K562 (cell line): ENCODE data around the gene DHDH. TPM values are rescaled to one million over a fixed set of nuclear protein-coding genes. Genes with fewer than 3 reads are reported as not detected.
A peak's percentile ranks its signal among the peaks of the same experiment; 100 is the strongest.

ENCODE experiments used
- FUS ChIP-seq: fragments of 200-400 bp; formaldehyde crosslinking; optimal IDR thresholded peaks from 2 replicates; pipeline ENCODE3; 2017; ENCODE audit warnings: low read depth, low read length
- HDAC2 ChIP-seq: fragments of 450-650 bp; IDR thresholded peaks from 2 replicates; pipeline ENCODE4 v1.6.1; 2016; ENCODE audit warnings: mild to moderate bottlenecking
- JUND ChIP-seq, 2 experiments: IDR thresholded peaks; 2 replicates in 1 of 2; 3 replicates in 1 of 2; pipeline ENCODE4 v1.6.1; 2011; ENCODE audit warnings: borderline replicate concordance in 2 of 2, low read depth in 2 of 2, low read length in 2 of 2, improper control_type of control experiment in 1 of 2, missing biosample characterization in 1 of 2, missing genetic modification characterization in 1 of 2, missing genetic modification reagents in 1 of 2
- KHSRP ChIP-seq: fragments of 450-650 bp; IDR thresholded peaks from 2 replicates; pipeline ENCODE4 v1.6.1; 2017
- KLF1 ChIP-seq: fragments of 450-650 bp; IDR thresholded peaks from 2 replicates; pipeline ENCODE4 v1.6.1; 2016; ENCODE audit warnings: missing genetic modification characterization, missing compliant biosample characterization
- NONO ChIP-seq, 2 experiments: fragments of 200-400 bp in 1 of 2; fragments of 450-650 bp in 1 of 2; formaldehyde crosslinking in 1 of 2; IDR thresholded peaks; 2 replicates each; pipeline ENCODE4 v1.6.1; 2017; ENCODE audit warnings: low read depth in 2 of 2, mild to moderate bottlenecking in 2 of 2, moderate library complexity in 2 of 2, low read length in 1 of 2
- PHF20 ChIP-seq: fragments of 450-650 bp; IDR thresholded peaks from 2 replicates; pipeline ENCODE4 v1.6.1; 2018; ENCODE audit not compliant: partially characterized antibody
- PML ChIP-seq: IDR thresholded peaks from 2 replicates; pipeline ENCODE4 v1.6.1; 2012; ENCODE audit warnings: low read length, inconsistent platforms
- POLR2AphosphoS5 ChIP-seq: IDR thresholded peaks from 2 replicates; pipeline ENCODE4 v1.6.1; 2011; ENCODE audit warnings: mild to moderate bottlenecking, low read depth, low read length, moderate library complexity; ENCODE audit not compliant: control insufficient read depth, insufficient read depth
- SOX6 ChIP-seq: fragments of 450-650 bp; IDR thresholded peaks from 2 replicates; pipeline ENCODE4 v1.6.1; 2014; ENCODE audit warnings: mild to moderate bottlenecking
- STAT5A ChIP-seq: IDR thresholded peaks from 2 replicates; pipeline ENCODE4 v1.6.1; 2012; ENCODE audit warnings: low read length, inconsistent platforms, borderline replicate concordance
- ZNF699 ChIP-seq: fragments of 250-450 bp; sonication (Bioruptor Pico); IDR thresholded peaks from 2 replicates; pipeline ENCODE4 v1.8.0; 2021; ENCODE audit warnings: mild to moderate bottlenecking, moderate library complexity; ENCODE audit not compliant: insufficient replicate concordance
- polyA plus RNA-seq, 8 experiments: library from polyadenylated mRNA; depleted of rRNA in 4 of 8; stranded (reverse) in 5 of 8; unstranded in 3 of 8; fragments of >200 nt; fragmentation: Nextera tagmentation in 2 of 8; fragmentation: Illumina TruSeq in 1 of 8; extraction: Ambion mirVana in 2 of 8; extraction: Trizol in 1 of 8; gene quantifications; 2 replicates each; pipeline versions ENCODE4 v1.2.1 to v1.2.3, GENCODE V29; 2011 to 2014; ENCODE audit warnings: inconsistent platforms in 1 of 8, missing spikeins in 1 of 8
- total RNA-seq, 7 experiments: library from RNA; depleted of rRNA in 6 of 7; stranded (reverse); fragments of >200 nt in 6 of 7; fragmentation: Illumina TruSeq in 2 of 7; extraction: Trizol in 2 of 7; gene quantifications; 2 replicates each; pipeline versions ENCODE4 v1.2.1 to v1.2.3, GENCODE V29; 2011 to 2021; ENCODE audit warnings: low replicate concordance in 1 of 7
- TF ChIP-seq, protein P1 (sequence below), 3 experiments: fragments of 200-800 bp in 1 of 3; fragments of 250-450 bp in 1 of 3; fragments of 450-650 bp in 1 of 3; sonication (Bioruptor Pico) in 1 of 3; sonication (Bioruptor generic) in 1 of 3; formaldehyde crosslinking in 1 of 3; IDR thresholded peaks; 2 replicates each; pipeline versions ENCODE4 v1.6.1 to v1.8.0; 2016 to 2022; ENCODE audit warnings: mild to moderate bottlenecking in 2 of 3, missing genetic modification characterization in 2 of 3, missing compliant biosample characterization in 1 of 3, moderate library complexity in 1 of 3
- TF ChIP-seq, protein P2 (sequence below): fragments of 450-650 bp; IDR thresholded peaks from 2 replicates; pipeline ENCODE4 v1.7.0; 2016; ENCODE audit warnings: borderline replicate concordance
- TF ChIP-seq, protein P3 (sequence below): fragments of 250-450 bp; sonication (Bioruptor Pico); IDR thresholded peaks from 2 replicates; pipeline ENCODE4 v1.9.0; 2021; ENCODE audit warnings: mild to moderate bottlenecking
- TF ChIP-seq, protein P4 (sequence below): sonication (generic); formaldehyde crosslinking; IDR thresholded peaks from 2 replicates; pipeline ENCODE4 v1.8.0; 2022; ENCODE audit warnings: mild to moderate bottlenecking, missing genetic modification reagents

DHDH gene
- total and polyA plus RNA-seq, 9 of the 15 experiments (the other 6 are each of a cell fraction or from before 2014, with no cell fraction given), result 0.37 to 1.9 (median 0.87) TPM

DNA sequence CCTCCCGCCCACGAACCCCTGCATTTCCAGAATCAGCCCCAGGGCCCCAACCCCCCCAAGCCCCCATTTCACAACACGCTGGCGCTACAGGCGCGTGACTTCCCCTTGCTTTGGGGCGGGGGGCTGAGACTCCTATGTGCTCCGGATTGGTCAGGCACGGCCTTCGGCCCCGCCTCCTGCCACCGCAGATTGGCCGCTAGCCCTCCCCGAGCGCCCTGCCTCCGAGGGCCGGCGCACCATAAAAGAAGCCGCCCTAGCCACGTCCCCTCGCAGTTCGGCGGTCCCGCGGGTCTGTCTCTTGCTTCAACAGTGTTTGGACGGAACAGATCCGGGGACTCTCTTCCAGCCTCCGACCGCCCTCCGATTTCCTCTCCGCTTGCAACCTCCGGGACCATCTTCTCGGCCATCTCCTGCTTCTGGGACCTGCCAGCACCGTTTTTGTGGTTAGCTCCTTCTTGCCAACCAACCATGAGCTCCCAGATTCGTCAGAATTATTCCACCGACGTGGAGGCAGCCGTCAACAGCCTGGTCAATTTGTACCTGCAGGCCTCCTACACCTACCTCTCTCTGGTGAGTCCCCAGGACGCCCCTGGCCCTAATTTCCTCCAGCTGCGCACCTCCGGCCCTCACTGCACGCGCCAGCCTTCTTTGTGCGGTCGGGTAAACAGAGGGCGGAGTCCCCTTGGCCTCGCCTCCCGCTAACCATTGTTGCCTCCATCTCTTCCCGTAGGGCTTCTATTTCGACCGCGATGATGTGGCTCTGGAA, 31.7 kb downstream of the DHDH start, which contains the start of gene FTL (continued):
- TF ChIP-seq JUND (IDR thresholded peaks at IDR 0.05; ENCODE audit: borderline replicate concordance, low read depth, low read length), result peak; percentile 59; the same call in 1 of the 2 replicates
- peak; percentile 30; the same call in 1 of the 3 replicates for TF ChIP-seq JUND (tag; IDR thresholded peaks at IDR 0.05; ENCODE audit: borderline replicate concordance, low read depth, low read length)
- TF ChIP-seq NONO (IDR thresholded peaks at IDR 0.05; ENCODE audit: low read depth in 2 of 2, low read length in 1 of 2), result peak in 1 of 2 experiments; percentile 75; a peak in 3 of 4 replicates
- TF ChIP-seq, protein P1, sequence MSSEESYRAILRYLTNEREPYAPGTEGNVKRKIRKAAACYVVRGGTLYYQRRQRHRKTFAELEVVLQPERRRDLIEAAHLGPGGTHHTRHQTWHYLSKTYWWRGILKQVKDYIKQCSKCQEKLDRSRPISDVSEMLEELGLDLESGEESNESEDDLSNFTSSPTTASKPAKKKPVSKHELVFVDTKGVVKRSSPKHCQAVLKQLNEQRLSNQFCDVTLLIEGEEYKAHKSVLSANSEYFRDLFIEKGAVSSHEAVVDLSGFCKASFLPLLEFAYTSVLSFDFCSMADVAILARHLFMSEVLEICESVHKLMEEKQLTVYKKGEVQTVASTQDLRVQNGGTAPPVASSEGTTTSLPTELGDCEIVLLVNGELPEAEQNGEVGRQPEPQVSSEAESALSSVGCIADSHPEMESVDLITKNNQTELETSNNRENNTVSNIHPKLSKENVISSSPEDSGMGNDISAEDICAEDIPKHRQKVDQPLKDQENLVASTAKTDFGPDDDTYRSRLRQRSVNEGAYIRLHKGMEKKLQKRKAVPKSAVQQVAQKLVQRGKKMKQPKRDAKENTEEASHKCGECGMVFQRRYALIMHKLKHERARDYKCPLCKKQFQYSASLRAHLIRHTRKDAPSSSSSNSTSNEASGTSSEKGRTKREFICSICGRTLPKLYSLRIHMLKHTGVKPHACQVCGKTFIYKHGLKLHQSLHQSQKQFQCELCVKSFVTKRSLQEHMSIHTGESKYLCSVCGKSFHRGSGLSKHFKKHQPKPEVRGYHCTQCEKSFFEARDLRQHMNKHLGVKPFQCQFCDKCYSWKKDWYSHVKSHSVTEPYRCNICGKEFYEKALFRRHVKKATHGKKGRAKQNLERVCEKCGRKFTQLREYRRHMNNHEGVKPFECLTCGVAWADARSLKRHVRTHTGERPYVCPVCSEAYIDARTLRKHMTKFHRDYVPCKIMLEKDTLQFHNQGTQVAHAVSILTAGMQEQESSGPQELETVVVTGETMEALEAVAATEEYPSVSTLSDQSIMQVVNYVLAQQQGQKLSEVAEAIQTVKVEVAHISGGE (CRISPR knock-in tag; IDR thresholded peaks at IDR 0.05), result no peak
- TF ChIP-seq ZNF699 (CRISPR knock-in tag), result no peak
- peak; percentile 97 for TF ChIP-seq PML
- TF ChIP-seq STAT5A, result 0 out of 2 replicates have a peak, but pooled peaks have one; percentile 21
- TF ChIP-seq KHSRP, result no peak
- peak; percentile 99 for TF ChIP-seq POLR2AphosphoS5
- TF ChIP-seq, protein P2, sequence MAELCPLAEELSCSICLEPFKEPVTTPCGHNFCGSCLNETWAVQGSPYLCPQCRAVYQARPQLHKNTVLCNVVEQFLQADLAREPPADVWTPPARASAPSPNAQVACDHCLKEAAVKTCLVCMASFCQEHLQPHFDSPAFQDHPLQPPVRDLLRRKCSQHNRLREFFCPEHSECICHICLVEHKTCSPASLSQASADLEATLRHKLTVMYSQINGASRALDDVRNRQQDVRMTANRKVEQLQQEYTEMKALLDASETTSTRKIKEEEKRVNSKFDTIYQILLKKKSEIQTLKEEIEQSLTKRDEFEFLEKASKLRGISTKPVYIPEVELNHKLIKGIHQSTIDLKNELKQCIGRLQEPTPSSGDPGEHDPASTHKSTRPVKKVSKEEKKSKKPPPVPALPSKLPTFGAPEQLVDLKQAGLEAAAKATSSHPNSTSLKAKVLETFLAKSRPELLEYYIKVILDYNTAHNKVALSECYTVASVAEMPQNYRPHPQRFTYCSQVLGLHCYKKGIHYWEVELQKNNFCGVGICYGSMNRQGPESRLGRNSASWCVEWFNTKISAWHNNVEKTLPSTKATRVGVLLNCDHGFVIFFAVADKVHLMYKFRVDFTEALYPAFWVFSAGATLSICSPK, result 0 out of 2 replicates have a peak, but pooled peaks have one; percentile 46
- TF ChIP-seq, protein P3, sequence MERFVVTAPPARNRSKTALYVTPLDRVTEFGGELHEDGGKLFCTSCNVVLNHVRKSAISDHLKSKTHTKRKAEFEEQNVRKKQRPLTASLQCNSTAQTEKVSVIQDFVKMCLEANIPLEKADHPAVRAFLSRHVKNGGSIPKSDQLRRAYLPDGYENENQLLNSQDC (CRISPR knock-in tag), result peak; percentile 80; the same call in 1 of the 2 replicates
- no peak for TF ChIP-seq FUS
- TF ChIP-seq PHF20, result peak; percentile 39
- TF ChIP-seq HDAC2, result peak; percentile 73; the same call in 1 of the 2 replicates
- TF ChIP-seq SOX6, result peak; percentile 65
- TF ChIP-seq, protein P4, sequence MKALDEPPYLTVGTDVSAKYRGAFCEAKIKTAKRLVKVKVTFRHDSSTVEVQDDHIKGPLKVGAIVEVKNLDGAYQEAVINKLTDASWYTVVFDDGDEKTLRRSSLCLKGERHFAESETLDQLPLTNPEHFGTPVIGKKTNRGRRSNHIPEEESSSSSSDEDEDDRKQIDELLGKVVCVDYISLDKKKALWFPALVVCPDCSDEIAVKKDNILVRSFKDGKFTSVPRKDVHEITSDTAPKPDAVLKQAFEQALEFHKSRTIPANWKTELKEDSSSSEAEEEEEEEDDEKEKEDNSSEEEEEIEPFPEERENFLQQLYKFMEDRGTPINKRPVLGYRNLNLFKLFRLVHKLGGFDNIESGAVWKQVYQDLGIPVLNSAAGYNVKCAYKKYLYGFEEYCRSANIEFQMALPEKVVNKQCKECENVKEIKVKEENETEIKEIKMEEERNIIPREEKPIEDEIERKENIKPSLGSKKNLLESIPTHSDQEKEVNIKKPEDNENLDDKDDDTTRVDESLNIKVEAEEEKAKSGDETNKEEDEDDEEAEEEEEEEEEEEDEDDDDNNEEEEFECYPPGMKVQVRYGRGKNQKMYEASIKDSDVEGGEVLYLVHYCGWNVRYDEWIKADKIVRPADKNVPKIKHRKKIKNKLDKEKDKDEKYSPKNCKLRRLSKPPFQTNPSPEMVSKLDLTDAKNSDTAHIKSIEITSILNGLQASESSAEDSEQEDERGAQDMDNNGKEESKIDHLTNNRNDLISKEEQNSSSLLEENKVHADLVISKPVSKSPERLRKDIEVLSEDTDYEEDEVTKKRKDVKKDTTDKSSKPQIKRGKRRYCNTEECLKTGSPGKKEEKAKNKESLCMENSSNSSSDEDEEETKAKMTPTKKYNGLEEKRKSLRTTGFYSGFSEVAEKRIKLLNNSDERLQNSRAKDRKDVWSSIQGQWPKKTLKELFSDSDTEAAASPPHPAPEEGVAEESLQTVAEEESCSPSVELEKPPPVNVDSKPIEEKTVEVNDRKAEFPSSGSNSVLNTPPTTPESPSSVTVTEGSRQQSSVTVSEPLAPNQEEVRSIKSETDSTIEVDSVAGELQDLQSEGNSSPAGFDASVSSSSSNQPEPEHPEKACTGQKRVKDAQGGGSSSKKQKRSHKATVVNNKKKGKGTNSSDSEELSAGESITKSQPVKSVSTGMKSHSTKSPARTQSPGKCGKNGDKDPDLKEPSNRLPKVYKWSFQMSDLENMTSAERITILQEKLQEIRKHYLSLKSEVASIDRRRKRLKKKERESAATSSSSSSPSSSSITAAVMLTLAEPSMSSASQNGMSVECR, result peak; percentile 97
- TF ChIP-seq KLF1 (tag), result no peak
